Cardiac fibroblast (primary cell): Measurements from ENCODE around the gene SGTA.

ENCODE experiments used
- DNase-seq, 2 donors: peaks; one replicate each; pipeline versions ENCODE4 v3.0.0 to v3.0.0-alpha.2; 2010; ENCODE audit warnings: low read depth in 2 of 2
- H3K4me3 ChIP-seq, 2 donors: replicated peaks in 1 of 2; 1 replicate in 1 of 2; 2 replicates in 1 of 2; pipeline ENCODE4 v1.5.1; 2011; ENCODE audit warnings: low read depth in 2 of 2, low read length in 2 of 2, mild to moderate bottlenecking in 2 of 2, moderate library complexity in 1 of 2
- TF ChIP-seq, protein P1 (sequence below): IDR thresholded peaks from one replicate; pipeline ENCODE4 v1.5.1; 2011; ENCODE audit warnings: low read depth, mild to moderate bottlenecking, low read length, inconsistent platforms

The SGTA gene

DNA sequence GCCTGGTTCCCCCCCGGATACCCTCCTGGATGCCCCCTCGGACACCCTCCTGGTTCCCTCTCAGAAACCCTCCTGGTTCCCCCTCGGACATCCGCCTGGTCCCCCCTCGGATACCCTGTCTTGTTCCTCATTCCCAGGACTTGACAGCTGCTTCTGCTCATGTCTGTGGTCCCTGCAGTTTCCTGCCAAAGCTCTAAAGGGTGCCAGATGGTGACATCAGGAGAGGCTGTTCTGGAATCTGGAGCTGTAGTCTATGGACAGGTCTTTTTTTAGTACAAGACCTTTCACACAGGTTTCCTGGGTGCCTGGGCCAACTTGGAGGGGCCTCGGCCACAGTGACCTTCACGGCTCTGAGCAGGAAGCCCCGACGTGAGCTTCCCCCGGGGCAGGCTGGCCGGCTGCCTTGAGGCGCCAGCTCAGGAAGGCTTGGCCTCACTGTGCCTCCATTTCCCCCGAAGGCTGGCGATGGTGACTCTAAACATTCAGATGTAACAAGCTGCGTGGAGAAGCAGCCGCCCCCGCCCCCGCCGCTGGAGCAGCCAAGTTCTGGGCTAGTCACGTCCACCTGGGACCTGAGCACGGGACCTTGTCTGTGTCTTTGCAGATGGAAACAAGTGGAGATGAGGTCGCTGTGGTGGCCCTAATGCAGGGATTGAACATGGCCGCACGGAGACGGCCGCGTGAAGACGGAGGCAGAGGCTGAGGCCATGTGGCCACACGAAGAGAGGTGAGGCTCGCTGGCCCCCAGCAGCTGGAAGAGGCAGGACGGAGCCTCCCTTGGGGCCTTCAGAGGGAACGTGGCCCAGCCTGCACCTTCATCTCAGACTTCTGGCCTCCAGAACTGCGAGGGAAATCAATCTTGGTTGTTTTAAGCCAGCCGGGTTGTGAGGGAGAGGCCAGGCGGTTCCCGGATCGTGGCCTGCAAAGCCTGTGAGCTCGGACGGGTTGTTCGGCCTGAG, 12.7 kb downstream of the SGTA start:
- TF ChIP-seq, protein P1, sequence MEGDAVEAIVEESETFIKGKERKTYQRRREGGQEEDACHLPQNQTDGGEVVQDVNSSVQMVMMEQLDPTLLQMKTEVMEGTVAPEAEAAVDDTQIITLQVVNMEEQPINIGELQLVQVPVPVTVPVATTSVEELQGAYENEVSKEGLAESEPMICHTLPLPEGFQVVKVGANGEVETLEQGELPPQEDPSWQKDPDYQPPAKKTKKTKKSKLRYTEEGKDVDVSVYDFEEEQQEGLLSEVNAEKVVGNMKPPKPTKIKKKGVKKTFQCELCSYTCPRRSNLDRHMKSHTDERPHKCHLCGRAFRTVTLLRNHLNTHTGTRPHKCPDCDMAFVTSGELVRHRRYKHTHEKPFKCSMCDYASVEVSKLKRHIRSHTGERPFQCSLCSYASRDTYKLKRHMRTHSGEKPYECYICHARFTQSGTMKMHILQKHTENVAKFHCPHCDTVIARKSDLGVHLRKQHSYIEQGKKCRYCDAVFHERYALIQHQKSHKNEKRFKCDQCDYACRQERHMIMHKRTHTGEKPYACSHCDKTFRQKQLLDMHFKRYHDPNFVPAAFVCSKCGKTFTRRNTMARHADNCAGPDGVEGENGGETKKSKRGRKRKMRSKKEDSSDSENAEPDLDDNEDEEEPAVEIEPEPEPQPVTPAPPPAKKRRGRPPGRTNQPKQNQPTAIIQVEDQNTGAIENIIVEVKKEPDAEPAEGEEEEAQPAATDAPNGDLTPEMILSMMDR: no peak
- no peak overlapping the region for H3K4me3 ChIP-seq
- peak; percentile 57 to 75 for DNase-seq

DNA sequence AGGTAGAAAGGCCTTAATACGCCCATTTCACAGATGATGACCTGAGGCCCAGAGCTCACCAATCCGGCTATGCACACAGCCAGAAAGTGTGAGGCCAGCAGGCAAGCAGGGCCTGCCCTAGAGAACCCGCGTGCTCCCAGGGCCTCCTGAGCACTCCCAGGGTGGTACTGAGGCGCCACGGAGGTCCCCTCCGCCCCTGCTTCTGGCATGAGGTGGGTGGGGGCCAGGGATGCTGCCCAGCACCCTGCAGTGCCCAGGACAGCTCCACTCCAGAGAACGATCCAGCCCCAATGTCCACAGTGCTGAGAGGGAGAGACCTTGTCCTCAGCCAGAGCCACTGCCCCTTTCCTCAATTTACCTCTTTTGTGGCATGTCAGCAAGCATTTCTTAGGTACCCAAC, 13.9 kb downstream of the SGTA start:
- DNase-seq: no peak
- no peak overlapping the region for H3K4me3 ChIP-seq
- TF ChIP-seq, protein P1: no peak

DNA sequence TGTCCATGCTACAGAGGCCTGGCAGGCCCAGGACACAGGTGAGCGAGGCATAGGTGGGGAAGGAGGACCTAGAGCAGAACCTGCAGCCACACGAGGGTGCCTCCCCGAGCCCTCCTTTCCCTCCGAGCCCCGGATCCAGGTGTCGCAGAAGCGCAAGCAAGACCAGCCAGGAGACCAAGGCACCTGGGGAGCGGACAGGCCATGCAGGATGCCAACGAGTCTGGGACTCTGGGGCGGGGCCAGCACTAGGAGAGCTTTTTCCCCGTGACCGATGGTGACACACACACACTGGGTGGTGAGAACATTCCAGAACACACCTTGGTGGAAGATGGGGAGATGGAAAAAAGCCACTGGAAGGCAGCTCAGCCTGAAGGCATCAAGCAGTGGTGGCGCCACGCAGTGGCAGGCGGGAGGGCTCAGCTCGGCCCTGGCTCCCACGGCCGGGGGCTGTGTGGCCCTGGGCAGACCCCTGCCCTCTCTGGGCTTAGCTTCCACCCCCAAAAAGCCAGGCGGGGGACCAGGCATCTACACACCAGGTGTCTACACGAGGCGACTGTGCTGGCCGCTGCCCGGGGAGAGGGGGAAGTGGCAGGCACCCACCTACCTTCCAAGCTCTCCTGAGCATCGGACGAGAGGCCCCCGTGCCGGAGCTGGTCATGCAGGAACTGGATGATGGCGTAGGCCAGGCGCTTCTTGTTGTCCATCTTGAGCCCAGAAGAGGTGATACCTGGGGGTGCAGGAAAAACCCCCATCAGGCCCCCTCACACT, 14.5 kb downstream of the SGTA start:
- TF ChIP-seq, protein P1: no peak
- no peak overlapping the region for H3K4me3 ChIP-seq
- DNase-seq: no peak

DNA sequence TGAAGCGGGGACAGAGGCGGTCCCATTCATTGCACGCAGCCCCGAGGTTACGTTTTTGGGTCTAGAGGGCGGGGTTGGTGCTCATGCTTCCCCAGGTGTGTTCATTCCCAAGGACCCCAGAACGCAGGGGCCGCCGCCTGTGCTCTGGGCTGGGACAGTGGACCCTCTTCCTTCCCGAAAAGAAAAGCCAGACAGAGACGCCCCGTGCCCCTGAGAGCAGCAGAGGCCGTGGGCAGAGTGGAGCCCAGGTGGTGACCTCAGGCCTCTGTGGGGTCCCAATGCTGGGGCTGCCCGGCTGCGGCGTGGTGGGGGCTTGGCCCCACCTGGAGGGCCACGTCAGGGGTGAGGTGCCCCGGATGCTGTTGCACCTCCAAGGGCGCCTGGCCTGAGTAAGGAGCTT, 15.4 kb downstream of the SGTA start:
- TF ChIP-seq, protein P1: no peak
- H3K4me3 ChIP-seq: no peak overlapping the region
- no peak for DNase-seq

DNA sequence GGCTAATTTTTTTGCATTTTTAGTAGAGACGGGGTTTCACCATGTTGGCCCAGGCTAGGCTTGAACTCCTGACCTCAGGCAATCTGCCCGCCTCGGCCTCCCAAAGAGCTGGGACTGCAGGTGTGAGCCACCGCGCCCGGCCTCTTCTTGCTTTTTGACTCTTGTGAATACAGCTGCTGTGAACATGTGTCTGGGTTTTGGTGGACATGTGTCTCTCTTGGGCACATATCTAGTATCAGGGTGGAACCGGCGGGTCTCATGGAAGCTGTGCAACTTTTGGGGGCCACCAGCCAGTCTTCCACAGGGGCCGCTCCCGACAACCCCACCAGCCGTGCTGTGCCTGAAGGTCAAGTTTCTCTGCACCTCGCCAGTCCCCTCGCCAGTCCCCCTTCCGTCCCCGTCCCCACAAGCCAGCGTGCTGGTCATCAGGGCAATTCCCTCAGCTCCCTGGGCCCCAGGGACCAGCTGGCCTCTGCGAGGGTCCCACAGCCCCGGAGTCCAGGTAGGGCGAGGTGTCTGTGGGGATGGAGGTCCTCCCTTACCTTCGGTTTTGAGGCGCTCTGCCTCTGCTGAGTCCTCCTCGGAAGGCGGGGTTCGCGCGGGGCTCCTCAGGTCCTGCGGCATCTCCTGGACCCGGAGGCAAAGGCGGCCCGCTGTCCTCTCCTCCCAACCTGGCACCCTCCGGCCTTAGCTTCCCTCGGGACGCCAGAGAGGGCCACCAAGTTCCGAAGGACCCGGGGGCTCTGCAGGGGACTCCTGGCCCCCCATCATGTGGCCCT, 16.3 kb downstream of the SGTA start:
- DNase-seq: no peak

DNA sequence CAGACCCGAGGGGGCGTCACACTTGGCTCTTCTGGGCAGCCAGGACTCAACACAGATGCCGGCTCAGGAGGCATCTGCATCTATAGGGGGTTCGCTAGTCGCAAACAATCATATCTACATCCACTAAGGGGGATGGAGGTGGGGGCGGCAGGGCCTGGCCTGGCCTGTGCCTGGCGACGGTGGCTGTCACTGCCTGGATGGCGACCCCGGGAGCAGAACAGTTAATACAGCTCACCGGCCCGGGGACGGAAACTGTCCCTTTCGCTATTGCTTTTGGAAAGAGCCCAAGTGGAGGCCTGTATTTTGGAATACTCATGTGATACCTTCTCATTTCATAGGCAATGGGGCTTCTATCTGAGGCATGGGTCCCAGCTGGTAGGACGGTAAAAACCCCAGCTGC, 17.7 kb downstream of the SGTA start:
- TF ChIP-seq, protein P1: no peak
- H3K4me3 ChIP-seq: no peak overlapping the region
- DNase-seq: no peak

More for the DNA sequence above, 16.3 kb downstream of the SGTA start:
- TF ChIP-seq, protein P1: no peak
- H3K4me3 ChIP-seq: no peak overlapping the region
